Measurements from ENCODE around the gene GEN1.

GEN1 gene

GRCh38 chr2:17772532-17772931, 18.6 kb downstream of the GEN1 start:
- ChIA-PET CTCF (interaction anchor here (1.1 to 1.4 kb wide), 2 partner anchors 16 to 102 kb away, joined by 3 to 4 read pairs; no protein-coding TSS in a partner anchor), POLR2A (no interaction called here)
- TF ChIP-seq CTCF (IDR thresholded peaks at IDR 0.05; ENCODE audit: control extremely low read depth, extremely low read depth, low read depth, missing control alignments), result no peak
- no peak for DNase-seq (ENCODE audit: extremely low spot score)

GRCh38 chr2:17780546-17780945, 26.6 kb downstream of the GEN1 start:
- TF ChIP-seq CTCF (IDR thresholded peaks at IDR 0.05; ENCODE audit: control extremely low read depth, extremely low read depth, low read depth, missing control alignments), result no peak
- ChIA-PET POLR2A (no interaction called here), CTCF (interaction anchor here (0.9 to 2.1 kb wide), 2 partner anchors 9 to 15 kb away, joined by 3 to 6 read pairs; no protein-coding TSS in a partner anchor)
- DNase-seq (ENCODE audit: extremely low spot score), result no peak

GRCh38 chr2:17781482-17781881, 27.5 kb downstream of the GEN1 start:
- ChIA-PET POLR2A (no interaction called here), CTCF (interaction anchor here (2.1 kb wide), 1 partner anchor 8 kb away, joined by 6 read pairs; no protein-coding TSS in a partner anchor)
- DNase-seq (ENCODE audit: extremely low spot score), result no peak
- no peak for TF ChIP-seq CTCF (IDR thresholded peaks at IDR 0.05; ENCODE audit: control extremely low read depth, extremely low read depth, low read depth, missing control alignments)

- POLR2A ChIA-PET, result no interaction called here
Observed at GRCh38 chr2:17786727-17787126, 32.8 kb downstream of the GEN1 start.

GRCh38 chr2:17788773-17789172, 34.8 kb downstream of the GEN1 start:
- POLR2A ChIA-PET, result no interaction called here

More at GRCh38 chr2:17786727-17787126, 32.8 kb downstream of the GEN1 start:
- no peak for TF ChIP-seq CTCF (IDR thresholded peaks at IDR 0.05; ENCODE audit: control extremely low read depth, extremely low read depth, low read depth, missing control alignments)
- CTCF ChIA-PET, result interaction anchor here (1.0 to 1.9 kb wide), 3 partner anchors 8 to 44 kb away, joined by 3 to 4 read pairs (median 4); no protein-coding TSS in a partner anchor
- DNase-seq (ENCODE audit: extremely low spot score), result no peak

GRCh38 chr2:17790536-17790935, 36.6 kb downstream of the GEN1 start:
- DNase-seq (ENCODE audit: extremely low spot score), result no peak
- no peak for TF ChIP-seq CTCF (IDR thresholded peaks at IDR 0.05; ENCODE audit: control extremely low read depth, extremely low read depth, low read depth, missing control alignments)
- ChIA-PET POLR2A (no interaction called here), CTCF (interaction anchor here (1.2 to 1.3 kb wide), 2 partner anchors 15 to 27 kb away, joined by 3 to 5 read pairs; partner anchors contain the start of gene MSGN1)

More at GRCh38 chr2:17788773-17789172, 34.8 kb downstream of the GEN1 start:
- CTCF ChIA-PET, result interaction anchor here (1.0 to 2.0 kb wide), 4 partner anchors 8 to 68 kb away, joined by 3 to 6 read pairs (median 4); no protein-coding TSS in a partner anchor
- no peak for TF ChIP-seq CTCF (IDR thresholded peaks at IDR 0.05; ENCODE audit: control extremely low read depth, extremely low read depth, low read depth, missing control alignments)
- DNase-seq (ENCODE audit: extremely low spot score), result no peak

All from GM10248 (cell line).